Frontal cortex (tissue), 4 donors: Measurements from ENCODE around the gene NRG3. TPM values are rescaled to one million over a fixed set of nuclear protein-coding genes. Genes with fewer than 3 reads are reported as not detected.

ENCODE experiments used
- DNase-seq, 2 donors: peaks; one replicate each; pipeline ENCODE4 v3.0.0; 2012; ENCODE audit warnings: low spot score in 2 of 2
- FAIRE-seq: peaks from 2 replicates; lab custom pipeline; 2012; peaks lifted over from hg19 to GRCh38; lab: Jason Lieb, UNC
- total RNA-seq: library from RNA; depleted of rRNA; stranded (reverse); fragments of >200 nt; gene quantifications from one replicate; pipeline ENCODE4 v1.2.3, GENCODE V29; 2014
- donor health status: control.
- donor health status: control.
- donor health status: control.

The NRG3 gene
- total RNA-seq, 1 donor from 2014 or later = 12.2 TPM

DNA sequence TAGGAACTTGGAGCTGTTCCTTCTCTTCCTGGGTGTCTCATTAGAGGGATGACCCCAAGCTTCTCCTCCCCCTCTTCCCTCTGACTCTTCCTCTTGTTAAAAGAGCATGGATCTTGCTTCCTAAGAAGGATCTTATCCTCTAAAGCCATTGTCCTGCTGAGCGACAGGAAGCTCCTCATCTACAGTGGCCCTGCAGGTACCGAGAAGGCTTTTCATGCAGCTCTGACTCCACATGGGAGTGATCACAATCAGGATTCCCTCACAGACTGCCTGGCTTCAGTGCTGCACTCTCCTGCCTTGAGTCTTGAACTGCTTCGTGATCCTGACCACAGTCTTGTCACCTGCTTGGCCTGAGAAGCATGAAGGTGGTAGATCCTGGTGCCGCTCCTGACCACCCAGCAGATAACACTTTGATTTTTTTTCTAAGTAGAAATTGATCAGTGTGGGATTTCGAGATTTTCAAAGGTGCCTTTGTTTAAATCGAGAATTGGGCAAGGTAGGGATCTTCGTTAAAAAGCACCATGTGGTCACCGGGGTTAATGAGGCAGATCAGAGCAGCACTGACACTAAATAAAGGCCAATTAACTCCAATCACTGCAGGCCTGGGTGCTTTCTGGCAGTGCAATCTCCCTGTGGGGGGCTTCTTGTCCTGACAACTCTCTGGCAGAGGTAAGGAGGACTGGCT, 376.4 kb downstream of the NRG3 start:
- FAIRE-seq = no peak
- DNase-seq = no peak

DNA sequence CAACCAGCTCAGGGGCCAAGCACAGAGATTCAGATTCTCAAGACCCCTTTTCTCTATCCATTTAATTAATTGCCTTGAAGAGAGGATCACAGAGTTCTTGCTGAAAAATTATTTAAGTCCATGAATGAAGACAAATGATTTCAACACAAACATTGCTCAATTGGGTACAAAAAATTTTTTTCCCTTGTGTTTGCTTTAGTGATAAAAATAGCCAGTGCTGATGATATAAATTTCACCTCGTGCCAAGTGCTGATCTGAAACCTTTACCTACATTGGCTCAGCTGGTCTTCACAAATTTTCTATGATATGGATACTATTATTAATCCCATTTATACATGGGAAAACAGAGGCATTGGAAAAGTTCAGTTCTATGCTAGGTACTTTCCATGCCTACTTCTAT, 377.1 kb downstream of the NRG3 start:
- FAIRE-seq (no peak), DNase-seq (no peak)

DNA sequence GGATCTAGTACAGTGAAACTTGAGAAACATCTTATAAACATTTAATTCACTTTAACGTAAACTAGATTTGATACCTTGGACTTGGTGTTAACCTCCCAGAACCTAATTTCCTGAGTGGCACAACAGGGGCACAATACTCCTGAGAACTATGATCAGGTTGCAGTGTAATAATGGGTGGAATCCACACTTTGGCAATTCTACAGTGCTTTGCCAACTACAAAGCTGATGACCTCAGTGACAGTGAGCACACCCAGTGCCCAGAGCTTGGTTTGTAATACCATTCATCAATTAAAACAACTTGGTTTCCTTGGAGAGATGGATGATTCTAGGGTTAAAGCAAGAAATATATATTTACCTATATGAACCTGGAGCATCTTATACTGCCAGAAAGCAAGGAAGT, 379.2 kb downstream of the NRG3 start:
- no peak for FAIRE-seq
- DNase-seq = no peak

GRCh38 chr10:82256275-82256674, 381.3 kb downstream of the NRG3 start:
- FAIRE-seq (no peak), DNase-seq (no peak)

DNA sequence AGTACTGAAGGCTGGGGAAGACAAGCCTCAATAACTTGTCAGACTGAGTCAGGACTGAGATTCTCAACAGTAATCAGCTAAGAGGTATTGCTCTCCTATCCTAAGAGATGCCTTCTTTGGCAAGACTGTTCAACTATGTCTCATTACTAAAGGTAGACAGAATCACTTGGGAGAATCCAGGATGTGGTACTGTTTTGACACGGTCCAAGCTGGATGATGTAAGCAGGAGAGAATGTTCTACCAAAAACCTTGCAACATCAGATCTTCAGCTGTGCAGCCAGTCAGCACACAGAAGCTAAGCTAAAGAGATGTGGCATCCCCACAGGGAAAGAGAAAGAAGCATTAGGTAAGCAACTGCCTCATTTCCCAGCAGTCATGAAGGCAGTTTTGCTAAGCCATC, 391.4 kb downstream of the NRG3 start:
- DNase-seq (no peak), FAIRE-seq (no peak)

- DNase-seq = no peak
- no peak for FAIRE-seq
Observed at GRCh38 chr10:82267014-82267413, 392.0 kb downstream of the NRG3 start.

DNA sequence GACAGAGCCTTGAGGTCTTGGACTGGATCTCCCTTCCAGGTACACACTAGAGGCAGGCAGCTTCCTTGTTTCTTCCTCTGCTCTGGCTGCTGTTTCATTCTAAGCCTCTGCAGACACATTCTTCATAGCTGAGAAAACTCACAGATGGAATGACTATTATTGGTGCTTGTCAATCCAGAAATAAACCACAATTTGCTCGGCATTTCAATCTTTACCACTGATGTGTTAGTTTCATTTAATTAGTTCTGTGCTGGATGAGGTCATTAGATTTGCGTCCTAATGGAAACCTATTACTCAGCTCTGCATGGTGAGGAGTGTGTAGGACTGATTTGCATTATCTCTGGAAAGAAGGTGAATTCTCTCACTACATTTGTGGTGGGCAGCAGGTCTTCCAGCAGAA, 392.5 kb downstream of the NRG3 start:
- FAIRE-seq (no peak), DNase-seq (no peak)

GRCh38 chr10:82267960-82268359, 393.0 kb downstream of the NRG3 start:
- FAIRE-seq (no peak), DNase-seq (no peak)

DNA sequence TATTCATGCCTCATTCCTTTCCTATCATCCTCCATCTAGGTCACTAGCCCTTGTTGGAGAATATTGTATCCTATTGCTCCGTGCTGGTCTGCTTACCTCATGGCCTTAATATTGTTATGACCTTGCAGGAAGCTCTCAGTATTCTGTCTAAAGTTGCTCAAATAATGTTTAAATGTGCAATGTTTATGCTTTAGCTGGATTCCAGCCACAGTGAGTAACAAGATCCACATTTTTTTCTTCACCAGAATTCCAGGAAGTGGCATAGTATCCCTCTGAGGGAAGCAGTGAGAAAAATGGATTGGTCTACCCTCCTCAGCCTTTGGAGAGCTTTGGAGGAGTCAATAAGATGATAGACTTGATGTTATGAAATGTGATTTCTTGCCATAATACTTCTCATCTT, 402.6 kb downstream of the NRG3 start:
- FAIRE-seq (no peak), DNase-seq (no peak)

DNA sequence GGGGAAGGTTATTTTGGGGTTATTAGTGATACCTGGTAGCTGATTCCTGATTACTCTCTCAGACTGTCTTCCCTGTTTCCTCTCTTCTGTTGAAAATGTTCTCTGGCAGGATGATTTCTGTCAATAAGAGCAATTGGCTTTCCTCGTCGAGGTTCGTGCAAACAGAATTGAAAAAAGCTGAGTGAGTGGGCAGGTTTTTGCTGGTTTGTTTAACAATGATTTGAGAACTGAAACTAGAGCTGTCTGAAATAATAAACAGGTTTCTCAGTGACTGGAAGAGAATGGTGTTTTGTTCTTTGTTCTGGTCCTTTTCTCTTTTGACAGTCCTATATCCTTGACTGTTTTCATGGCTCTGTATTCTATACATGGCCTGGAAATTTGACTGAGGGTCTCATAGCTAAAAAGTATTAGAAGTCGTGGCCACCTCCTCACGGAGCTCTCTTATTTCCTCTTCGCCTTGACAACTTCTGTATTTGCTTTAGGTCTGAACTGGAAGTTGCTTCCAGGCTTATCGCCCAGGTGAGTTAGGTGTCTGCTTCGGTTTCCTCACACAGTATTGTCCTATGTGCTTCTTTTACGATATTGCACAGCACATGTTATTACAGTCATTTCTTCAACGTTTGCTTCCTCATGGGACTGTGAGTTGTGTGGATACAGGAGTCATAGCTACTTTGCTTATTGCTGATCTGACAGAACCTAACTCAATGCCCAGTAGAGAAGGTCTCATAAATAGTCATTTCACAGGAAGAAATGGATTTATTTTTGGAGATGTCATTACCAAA, 403.6 kb downstream of the NRG3 start:
- FAIRE-seq = no peak

DNA sequence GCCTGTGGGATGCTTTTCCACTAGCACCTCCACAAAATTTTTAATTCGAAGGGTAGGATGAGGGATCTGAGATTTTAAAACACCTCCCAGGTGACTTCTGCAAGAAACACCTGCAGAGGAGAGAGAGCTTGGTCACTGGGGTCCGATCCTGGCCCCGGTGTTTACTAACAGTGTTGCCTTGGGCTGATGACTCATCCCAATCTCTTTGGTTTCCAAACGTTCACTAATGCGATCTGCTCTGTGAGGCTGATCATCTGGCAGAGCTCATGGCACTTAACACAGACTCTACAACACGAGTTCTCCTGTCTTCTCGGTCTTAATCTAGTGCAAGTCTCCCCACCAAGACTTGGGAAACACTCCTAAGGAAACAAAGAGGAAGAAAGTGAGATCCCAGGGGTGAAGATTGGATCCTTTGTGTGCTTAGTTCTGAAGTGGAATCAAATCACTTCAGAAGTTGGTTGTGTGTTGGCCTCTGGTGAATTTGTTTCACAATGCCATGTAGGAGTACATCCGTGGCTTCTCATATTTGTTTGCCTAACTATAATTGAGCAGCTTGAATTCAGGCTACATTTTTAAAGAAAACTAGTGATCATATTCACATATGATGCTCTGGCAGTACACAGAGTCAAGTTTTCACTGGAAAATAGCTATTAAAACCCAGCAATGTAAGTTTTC, 407.9 kb downstream of the NRG3 start:
- DNase-seq (no peak), FAIRE-seq (no peak)

More for the DNA sequence above, 403.6 kb downstream of the NRG3 start:
- DNase-seq = no peak

DNA sequence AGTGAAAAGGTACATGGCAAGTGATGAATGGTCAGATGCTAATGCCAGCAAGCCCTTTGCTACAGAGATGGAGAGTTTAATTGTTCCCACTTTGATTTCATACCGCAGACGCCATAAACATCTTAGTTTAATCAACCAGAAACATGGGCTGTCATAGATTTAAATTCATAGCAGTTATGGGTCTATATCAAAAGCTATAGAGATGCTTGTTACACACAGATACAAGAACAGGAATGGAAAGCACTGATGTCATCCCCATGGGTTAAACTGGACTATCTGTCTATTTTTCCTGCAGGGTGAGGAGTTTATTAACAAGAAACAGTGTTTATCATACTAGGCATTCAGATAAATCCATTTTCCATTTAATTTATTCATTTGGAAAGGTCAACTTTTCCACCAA, 409.2 kb downstream of the NRG3 start:
- FAIRE-seq (no peak), DNase-seq (no peak)

- FAIRE-seq = no peak
- DNase-seq = no peak
Observed at GRCh38 chr10:82288461-82288881, 413.5 kb downstream of the NRG3 start.

DNA sequence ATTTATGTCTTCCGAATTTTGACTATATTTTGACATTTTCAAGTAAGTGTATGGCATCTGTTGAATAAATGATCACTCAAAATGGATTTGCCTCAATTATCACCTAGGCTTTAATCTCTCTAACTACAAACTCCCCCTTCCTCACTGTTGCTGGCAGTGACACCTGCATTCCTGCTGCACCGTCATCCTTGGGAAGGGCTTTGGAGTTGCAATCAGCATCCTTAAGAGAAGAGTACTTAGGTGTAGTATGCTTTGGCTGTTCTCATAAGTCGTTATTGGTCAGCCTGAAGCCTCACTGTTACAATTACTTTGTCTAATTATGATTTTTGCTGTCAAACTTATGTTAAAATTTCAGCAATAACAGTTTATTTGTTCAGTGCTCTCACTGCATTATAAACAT, 415.0 kb downstream of the NRG3 start:
- DNase-seq = no peak
- no peak for FAIRE-seq

DNA sequence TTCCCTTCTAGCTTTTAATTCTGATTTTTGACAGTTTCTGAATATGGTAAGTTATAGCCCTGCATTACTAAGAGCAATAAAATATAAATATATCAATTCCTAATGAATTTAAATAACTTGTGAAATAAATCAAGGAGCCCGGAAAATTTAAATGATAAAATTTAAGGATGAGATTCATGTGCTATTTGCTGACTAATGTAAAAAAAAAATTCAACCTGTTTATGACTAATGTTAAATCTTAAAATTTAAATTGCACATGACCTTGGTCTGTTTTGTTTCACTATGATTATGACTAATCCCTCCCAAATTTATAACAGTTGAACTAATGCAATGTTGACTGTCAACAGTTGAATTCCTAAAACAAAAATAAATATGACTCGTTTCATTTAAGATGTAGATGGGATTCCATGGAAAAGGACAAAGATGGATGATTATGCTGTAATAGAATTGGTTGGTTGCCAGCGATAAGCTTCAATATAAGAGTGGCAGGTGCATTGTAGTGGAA, 419.9 kb downstream of the NRG3 start:
- no peak for FAIRE-seq
- DNase-seq = no peak

DNA sequence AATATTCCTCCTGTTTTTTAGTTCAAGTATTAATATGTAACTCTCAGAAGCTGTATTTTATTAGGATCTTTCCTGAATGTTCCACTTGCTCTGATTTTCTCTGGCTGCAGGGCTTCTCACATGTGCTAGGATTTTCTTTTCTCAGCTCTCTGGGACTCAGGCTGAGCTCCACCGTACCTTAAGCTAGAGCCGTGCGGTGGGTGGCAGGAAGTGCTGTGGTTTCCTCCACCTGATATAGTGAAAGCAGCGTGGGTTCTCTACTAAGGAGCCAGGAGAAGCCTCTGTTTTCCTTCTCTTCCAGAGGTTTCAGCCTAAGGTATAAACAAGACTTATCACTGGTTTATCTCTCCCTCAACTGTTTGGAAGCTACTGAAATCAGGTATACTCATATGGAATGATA, 433.6 kb downstream of the NRG3 start:
- FAIRE-seq (no peak), DNase-seq (no peak)

DNA sequence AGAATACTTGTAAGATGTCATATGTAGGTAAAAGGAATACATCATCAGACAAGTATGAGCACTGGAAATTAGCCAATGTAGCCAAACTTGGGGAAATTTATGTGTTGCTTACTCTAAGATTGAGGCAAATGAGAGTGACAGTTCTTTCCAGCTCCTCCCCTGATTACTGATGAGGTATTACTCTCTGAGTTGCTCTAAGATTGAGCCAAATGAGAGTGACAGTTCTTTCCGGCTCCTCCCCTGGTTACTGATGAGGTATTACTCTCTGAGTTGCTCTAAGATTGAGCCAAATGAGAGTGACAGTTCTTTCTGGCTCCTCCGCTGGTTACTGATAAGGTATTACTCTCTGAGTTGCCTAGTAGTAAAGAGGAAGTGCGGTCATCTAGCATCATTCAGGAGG, 435.8 kb downstream of the NRG3 start:
- no peak for DNase-seq
- FAIRE-seq = no peak

DNA sequence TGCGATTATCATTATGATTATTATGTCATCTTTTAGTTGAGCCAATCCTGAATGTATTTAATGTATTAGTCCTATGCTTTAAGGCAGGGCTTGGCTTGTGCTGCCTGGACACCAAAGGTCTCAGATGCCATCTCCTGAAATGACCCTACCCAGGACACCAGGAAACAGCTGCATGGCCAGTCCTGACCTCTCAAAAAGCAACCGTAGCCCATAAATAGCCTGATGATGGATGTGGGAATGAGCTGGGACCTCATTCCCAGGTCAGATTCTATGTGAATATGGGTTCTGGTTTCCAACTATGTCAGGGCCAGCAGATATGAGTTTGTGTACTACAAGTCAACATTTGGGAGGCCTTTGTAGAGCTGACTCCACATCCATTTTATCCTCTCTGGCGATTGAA, 438.4 kb downstream of the NRG3 start:
- FAIRE-seq (no peak), DNase-seq (no peak)

DNA sequence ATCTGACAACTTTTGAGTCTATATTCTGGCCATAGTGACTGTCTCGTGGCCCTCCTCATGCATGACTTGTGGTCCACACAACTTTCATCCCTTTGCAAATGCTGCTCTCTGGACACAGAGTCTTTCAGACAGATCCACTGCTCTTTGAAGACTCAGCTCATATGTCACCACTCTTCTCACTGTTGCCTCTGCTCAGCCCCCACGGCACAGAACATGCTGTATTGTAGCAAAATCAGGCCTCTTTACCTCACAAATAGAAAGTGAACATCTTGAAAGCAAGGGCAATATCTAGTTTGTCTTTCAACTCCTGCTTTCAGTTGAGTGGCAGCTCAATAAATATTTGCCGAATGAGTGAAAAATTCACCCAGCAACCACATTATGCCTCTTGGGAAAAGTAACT, 443.5 kb downstream of the NRG3 start:
- FAIRE-seq (no peak), DNase-seq (no peak)

GRCh38 chr10:82319074-82319473, 444.1 kb downstream of the NRG3 start:
- no peak for DNase-seq
- no peak for FAIRE-seq

DNA sequence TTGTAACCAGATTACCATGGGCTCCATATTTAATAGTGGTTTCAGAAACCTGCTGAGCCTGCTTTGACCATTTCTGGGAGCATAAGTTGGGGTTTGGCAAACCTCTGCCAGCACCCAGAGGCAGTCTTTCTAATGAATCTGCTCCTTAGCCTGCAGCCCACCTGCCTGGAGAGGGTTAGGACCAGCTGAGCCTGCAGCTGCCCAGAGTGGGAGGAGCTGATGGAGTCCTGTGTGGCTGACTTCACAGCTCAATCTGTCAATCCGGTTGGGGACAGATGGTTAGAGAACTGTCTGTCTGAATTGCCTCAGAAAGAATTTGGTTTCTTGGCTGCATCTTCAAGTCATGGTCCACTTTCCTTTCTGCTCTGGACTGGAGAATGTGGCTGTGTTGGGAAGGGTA, 444.6 kb downstream of the NRG3 start:
- FAIRE-seq (no peak), DNase-seq (no peak)
